ENCODE data around the gene TMEM252.

The TMEM252 gene

GRCh38 chr9:68496356-68496755 lies 44.3 kb downstream of the TMEM252 start:
- TF ChIP-seq Cebpa-rat (IDR thresholded peaks at IDR 0.05) = no peak
- H3K4me1 ChIP-seq = peaks cover 0 to 11% (median 9%) of the 10 kb centered on the region in 10 experiments; a peak in 14 of 20 replicates
- H3K9me3 ChIP-seq (replicated peaks in 1 of 11) = no peaks in the 10 kb centered on the region
- no peak overlapping the region for H3K4me3 ChIP-seq
- H3K4me2 ChIP-seq = no peak overlapping the region
- no peaks in the 10 kb centered on the region for H3K36me3 ChIP-seq
- no peak overlapping the region for H3K9ac ChIP-seq
- no peaks in the 10 kb centered on the region for H3K27me3 ChIP-seq
- H3K27ac ChIP-seq = no peak overlapping the region
- H4K20me1 ChIP-seq = no peaks in the 10 kb centered on the region

GRCh38 chr9:68495247-68495646 lies 45.4 kb downstream of the TMEM252 start:
- no peak for TF ChIP-seq Cebpa-rat (IDR thresholded peaks at IDR 0.05)
- Histone ChIP-seq H3K27ac (no peak overlapping the region), H3K36me3 (no peaks in the 10 kb centered on the region), H3K9ac (no peak overlapping the region), H3K4me1 (peaks cover 0 to 11% (median 9%) of the 10 kb centered on the region in 10 experiments; a peak in 14 of 20 replicates), H3K4me2 (no peak overlapping the region), H4K20me1 (no peaks in the 10 kb centered on the region), H3K9me3 (replicated peaks in 1 of 11) (no peaks in the 10 kb centered on the region), H3K4me3 (no peak overlapping the region), H3K27me3 (no peaks in the 10 kb centered on the region)

GRCh38 chr9:68493958-68494577 lies 46.6 kb downstream of the TMEM252 start:
- H3K9me3 ChIP-seq (replicated peaks in 1 of 11) = no peaks in the 10 kb centered on the region
- no peaks in the 10 kb centered on the region for H4K20me1 ChIP-seq
- H3K27me3 ChIP-seq = no peaks in the 10 kb centered on the region
- no peak overlapping the region for H3K4me3 ChIP-seq
- no peak overlapping the region for H3K9ac ChIP-seq
- no peak overlapping the region for H3K27ac ChIP-seq
- H3K4me1 ChIP-seq = peaks cover 0 to 9% (median 7%) of the 10 kb centered on the region in 10 experiments; a peak in 14 of 20 replicates
- TF ChIP-seq Cebpa-rat (IDR thresholded peaks at IDR 0.05) = no peak
- no peak overlapping the region for H3K4me2 ChIP-seq
- no peaks in the 10 kb centered on the region for H3K36me3 ChIP-seq

GRCh38 chr9:68493541-68493940 lies 47.1 kb downstream of the TMEM252 start:
- Histone ChIP-seq H4K20me1 (no peaks in the 10 kb centered on the region), H3K4me3 (no peak overlapping the region), H3K9me3 (replicated peaks in 1 of 11) (no peaks in the 10 kb centered on the region), H3K36me3 (no peaks in the 10 kb centered on the region), H3K4me1 (peaks cover 0 to 3% (median 2%) of the 10 kb centered on the region in 10 experiments; a peak in 12 of 20 replicates), H3K27ac (no peak overlapping the region), H3K4me2 (no peak overlapping the region), H3K9ac (no peak overlapping the region), H3K27me3 (no peaks in the 10 kb centered on the region)
- TF ChIP-seq Cebpa-rat (IDR thresholded peaks at IDR 0.05) = no peak

GRCh38 chr9:68492806-68493205 lies 47.9 kb downstream of the TMEM252 start:
- no peak overlapping the region for H3K4me2 ChIP-seq
- no peaks in the 10 kb centered on the region for H3K27me3 ChIP-seq
- H3K36me3 ChIP-seq = no peaks in the 10 kb centered on the region
- TF ChIP-seq Cebpa-rat (IDR thresholded peaks at IDR 0.05) = no peak
- no peak overlapping the region for H3K27ac ChIP-seq
- no peak overlapping the region for H3K4me3 ChIP-seq
- no peaks in the 10 kb centered on the region for H4K20me1 ChIP-seq
- H3K9me3 ChIP-seq (replicated peaks in 1 of 11) = no peaks in the 10 kb centered on the region
- no peaks in the 10 kb centered on the region for H3K4me1 ChIP-seq
- H3K9ac ChIP-seq = no peak overlapping the region

- Histone ChIP-seq H3K27me3 (no peaks in the 10 kb centered on the region), H3K9me3 (replicated peaks in 1 of 11) (peaks cover 20 to 26% (median 24%) of the 10 kb centered on the region in 11 experiments), H3K4me1 (no peaks in the 10 kb centered on the region), H3K4me2 (no peak overlapping the region), H3K4me3 (no peak overlapping the region), H3K27ac (no peak overlapping the region), H4K20me1 (no peaks in the 10 kb centered on the region), H3K36me3 (no peaks in the 10 kb centered on the region), H3K9ac (no peak overlapping the region)
- no peak for TF ChIP-seq Cebpa-rat (IDR thresholded peaks at IDR 0.05)
These were observed 51.0 kb downstream of the TMEM252 start for GRCh38 chr9:68489646-68490045.

DNA sequence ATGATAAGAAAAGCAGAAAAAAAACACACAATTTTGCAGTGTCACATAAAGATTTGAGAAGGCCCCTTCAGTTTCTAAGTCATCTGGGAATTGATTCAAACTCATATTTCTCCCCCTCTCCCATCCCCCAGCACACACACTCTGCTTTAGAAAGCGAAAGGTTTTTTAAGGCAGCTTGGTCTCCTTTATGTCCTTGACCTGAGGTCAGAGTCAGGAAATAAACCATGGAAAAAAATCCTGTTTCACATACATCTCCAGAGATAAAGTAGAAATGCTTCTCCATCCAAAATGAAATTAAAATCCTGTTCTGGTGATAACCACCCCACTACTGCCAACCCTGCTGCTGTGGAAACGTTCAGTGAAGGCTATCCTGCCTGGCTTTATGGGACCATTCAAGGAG lies 52.6 kb downstream of the TMEM252 start:
- no peak for TF ChIP-seq Cebpa-rat (IDR thresholded peaks at IDR 0.05)
- Histone ChIP-seq H3K4me2 (no peak overlapping the region), H3K4me3 (no peak overlapping the region), H3K4me1 (no peaks in the 10 kb centered on the region), H3K9me3 (replicated peaks in 1 of 11) (peaks cover 20 to 28% (median 25%) of the 10 kb centered on the region in 11 experiments), H3K9ac (no peak overlapping the region), H4K20me1 (no peaks in the 10 kb centered on the region), H3K36me3 (no peaks in the 10 kb centered on the region), H3K27me3 (no peaks in the 10 kb centered on the region), H3K27ac (no peak overlapping the region)
